NCI-H1417 (cell line): ENCODE measurements around the gene MYO5A.
A peak's percentile ranks its signal among the peaks of the same experiment; 100 is the strongest.

Experiments used
- DNase-seq, 3 experiments: peaks; one replicate each; lab custom pipeline; 2025; lab: John Stamatoyannopoulos, UW

MYO5A gene

DNA sequence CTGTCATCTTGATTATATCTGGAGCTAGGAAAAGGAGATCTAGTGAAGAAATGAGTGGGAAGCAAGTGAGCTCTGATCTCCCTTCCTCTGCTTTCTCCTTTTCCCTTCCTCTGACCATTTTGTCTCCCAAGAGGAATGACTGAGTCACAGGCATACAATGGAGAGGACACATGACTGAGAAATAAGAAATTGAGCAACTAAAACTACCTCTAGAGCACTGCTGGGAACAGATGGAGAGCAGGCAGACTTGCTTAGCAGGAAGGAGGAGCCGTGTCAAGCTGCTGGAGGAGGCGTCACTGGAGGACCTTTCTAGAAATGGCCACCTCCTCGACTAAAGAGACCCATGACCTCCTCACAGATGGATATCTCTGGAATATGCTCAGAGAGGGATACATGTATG lies 166.2 kb downstream of the MYO5A start:
- no peak for DNase-seq

DNA sequence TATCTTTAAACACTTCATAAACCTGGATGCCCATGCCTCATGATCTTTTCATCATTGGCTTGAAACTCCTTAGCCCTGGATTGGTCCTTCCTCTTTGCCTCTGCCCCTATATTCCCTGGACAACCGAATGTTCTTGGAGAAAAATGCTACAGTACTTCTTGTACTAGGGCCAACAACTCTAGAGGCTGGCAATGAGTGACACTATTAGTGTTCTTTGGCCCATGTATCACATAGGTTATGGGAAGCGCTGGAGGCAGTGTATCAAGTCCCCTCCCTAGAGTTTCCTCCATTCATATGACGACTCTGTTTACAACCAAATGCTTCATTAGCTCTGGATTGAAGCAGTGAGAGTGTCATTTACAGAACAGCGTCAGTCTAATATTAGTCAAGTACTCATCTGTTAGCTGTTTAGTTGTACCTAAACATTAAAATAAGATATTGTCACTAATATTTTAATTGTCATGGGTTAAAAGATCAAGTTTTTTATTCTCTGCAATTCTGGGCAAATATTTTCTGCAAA lies 166.6 kb downstream of the MYO5A start:
- DNase-seq, result no peak

DNA sequence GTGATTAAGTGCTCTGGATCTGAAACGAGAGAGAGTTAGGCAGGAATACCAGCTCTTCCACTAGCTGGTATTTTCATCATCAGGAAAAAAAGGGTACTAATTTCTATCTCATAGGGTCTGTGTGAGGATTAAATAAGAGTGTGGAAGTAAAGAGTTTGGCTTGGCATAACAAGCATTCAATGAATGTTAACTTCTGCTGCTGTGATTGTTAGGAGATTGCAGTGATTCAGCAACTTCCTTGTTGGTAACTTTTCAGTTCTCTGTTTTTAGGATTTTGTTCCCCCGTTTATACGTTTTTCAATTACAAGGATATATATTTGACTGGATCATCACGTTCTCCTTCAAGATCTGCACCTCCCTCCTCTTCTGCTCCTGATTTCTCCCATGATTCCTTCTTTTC lies 167.2 kb downstream of the MYO5A start:
- no peak for DNase-seq

DNA sequence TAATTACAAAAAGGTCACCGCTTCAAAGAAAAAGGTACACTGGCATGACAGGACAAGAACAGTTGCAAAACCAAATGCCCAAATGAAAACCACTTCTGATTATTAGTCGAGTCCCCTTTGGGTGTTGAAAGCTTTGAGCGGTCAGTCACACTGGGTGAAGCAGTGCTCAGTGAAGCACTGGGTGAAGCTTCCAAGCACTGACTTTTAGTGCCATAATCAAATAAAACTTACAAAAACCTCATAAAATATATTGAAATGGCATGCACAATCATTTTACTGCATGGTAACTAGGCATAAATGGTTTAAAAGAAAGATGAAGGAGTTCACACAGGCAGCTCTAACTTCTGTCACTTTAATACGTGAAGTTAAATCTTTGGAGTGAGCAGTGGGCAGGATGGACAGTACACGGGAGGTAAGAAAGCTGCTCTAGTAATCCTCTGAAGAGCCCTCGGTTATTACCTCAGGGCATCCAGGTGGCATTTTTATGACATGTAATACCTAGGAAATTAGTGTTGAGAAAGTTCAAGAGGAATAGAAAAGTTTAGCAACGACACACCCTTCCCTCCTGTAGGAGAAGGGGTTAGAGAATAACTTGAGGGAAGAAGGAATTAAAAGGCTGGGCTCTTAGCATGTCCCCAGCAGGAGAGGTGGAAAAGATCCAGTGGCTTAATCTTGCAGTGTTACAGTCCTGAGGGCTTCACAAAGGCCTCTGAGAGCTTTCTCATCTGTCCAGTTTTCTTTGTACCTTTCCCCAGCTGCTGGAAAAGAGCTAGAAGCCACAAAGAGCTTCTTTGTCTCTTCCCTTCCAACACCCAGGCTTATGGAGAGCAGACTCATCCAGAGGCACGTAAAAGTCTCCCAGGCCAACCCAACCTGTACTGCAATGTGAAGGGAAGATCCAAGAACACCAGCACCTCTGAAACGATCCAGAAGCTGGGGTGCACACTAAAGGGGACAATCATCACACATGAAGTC lies 168.2 kb downstream of the MYO5A start:
- no peak for DNase-seq

DNA sequence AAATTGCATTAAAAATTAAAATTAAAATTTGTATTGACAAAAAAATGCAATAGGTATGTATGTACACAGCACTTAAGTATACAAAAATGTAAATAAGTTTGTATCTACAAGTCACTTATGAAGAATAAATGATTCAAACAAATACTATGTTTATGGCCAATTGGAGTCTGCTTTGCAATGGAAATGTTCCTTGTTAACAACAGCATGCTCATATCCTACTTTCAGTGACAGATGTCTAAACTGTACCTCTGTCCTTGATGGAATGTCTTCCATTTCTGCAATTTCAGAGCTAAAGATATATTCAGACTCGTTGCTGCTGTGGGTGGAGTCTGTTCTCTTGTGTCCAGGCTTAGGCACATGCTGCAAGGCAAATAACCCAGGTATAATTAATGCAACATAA lies 169.0 kb downstream of the MYO5A start:
- DNase-seq, result no peak

DNA sequence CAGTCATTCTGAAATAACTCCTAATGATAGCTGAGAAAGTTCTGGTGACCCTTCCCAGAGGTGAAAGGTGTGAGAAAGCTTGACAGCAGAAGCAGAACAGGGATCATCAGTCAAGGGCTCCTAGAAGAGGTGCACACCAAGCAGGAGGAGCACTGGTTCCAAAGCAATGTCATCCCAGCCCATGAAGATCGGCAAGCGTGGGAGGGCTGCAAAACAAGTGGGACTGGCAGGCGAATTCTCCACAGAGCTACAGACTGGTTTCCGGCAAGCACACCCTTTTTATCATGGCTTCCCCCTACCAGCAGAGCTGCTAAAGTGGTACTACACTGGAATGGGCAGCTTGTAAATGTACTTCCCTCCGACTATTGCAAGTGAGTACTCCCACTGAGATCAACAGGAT lies 170.7 kb downstream of the MYO5A start:
- no peak for DNase-seq

DNA sequence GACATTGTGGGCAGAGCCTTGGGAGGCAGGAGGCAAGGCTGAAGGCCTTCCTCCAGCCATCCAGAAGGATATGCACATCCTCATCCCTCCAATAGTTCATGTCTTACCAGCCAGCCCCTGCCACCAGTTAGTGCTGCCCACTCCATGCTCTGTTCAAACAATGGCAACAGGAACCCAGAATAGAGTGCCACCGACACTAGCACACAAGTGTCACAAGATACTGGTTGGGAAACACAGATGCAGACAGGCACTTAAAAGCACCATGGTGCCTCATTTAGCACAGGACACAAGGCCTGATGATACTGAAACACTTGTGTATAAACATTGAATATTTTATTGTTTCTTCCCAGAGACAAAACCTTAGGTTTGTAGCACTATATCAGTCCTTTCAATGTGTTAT lies 176.6 kb downstream of the MYO5A start:
- no peak for DNase-seq

DNA sequence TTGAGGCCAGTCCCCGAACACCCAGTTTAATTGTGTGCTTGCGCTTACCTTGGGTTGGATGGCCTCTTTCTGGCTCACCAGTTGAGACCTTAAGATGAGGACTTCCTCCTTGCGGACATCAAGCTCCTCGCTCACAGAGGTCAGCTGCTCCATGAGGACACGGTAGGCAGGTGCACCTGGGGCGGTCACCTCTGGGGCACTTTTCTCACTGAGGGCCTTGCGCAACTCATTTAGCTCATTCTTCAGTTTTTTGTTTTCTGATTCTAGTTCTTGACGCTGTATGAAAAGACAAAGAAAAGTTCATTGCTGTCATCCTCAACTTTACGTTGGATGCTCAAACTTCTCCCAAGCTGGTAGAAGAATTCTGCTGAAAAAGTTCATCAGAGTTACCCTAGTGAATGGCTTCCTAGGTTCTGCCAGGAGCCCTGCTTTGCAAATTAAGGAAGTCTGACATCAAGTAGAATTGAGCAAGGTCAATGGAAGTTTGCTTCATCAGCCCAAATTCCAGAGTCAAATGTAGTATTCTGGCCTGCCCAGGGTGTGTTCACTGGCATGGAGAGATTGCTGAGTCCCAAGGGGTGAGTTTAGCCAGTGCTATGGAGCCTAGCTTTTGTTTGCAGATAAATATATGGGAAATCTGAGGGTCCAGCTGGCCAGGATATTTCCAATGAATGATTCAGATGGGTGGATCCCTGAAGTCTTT lies 177.3 kb downstream of the MYO5A start:
- DNase-seq, result no peak

DNA sequence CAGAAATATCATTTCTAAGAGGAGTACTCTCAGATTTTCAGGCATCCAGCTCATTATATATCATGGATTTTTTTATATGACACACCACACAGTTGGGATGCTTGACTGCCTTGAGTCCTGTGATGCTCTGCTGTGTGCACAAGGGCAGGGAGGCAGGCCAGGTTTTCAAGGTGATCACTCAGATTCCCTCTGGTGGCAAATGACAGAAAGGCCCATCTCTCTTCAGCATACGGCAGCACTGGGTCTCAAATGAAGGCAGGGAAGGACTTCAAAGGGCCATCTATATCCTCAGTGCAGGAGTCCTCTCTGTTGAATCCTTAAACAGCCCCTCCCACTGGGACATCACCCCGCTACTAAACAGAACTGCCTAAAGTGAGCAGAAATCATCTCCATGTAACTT lies 178.3 kb downstream of the MYO5A start:
- no peak for DNase-seq

DNA sequence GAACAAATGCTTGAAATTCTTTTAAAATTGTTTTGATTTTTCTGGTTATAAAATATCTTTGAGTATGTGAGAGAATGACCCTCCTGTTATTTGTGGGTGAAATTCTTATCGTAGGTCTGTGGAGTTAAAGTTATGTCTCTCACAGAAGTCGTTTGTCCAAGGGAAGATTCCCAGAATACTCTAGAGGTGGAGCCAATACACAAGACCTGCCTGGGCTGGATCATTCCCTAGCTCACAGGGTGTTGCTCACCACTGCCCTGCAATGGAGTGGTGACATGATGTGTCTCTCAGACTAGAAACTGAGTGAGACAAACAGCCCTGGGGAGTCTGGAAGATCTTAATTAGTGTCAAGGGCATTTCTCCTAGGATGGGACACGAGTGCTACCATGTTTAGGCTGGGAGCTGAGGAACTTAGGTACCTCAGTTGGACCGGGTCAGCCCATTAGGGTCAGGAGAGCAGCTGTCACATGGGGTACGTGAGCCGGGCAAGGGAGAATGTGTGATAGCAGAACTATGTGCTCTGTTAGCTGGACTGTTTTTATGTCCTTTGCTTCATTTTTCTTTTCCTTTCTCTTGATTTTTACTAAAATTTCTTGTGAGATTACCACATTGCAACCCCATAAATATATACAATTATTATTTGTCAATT lies 179.5 kb downstream of the MYO5A start:
- no peak for DNase-seq

DNA sequence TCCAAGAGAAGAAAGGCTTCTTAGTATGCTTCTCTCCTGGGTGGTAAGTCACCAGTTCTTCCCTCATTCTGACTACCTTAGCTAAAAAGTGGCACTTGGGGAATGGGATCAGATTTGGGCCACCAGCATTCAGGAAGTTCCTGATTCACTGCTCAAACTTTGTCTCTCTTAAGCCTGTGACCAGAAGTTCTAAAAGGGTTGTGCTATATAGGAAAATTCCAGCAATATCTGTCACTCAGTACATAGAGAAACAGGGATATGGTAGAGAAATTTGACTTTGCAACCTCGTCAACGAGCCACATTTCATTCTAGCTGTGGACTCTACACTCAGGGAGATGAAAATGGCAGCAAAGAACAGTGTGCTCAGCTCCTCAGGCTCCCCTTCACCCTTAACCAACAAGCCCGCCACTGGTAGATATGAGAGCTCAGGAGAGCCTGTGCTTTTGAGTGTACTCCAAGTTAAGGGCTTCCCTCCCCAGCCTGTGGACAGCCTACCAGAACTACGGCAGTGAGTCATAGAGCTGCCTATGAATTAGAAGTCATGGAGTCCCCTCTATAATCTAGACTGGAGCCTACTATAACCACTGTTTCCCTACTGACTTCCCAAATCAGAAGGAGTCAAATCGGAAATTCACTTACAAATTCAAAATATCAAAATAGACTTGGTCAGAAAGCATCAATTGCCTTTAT lies 180.5 kb downstream of the MYO5A start:
- DNase-seq, result no peak

DNA sequence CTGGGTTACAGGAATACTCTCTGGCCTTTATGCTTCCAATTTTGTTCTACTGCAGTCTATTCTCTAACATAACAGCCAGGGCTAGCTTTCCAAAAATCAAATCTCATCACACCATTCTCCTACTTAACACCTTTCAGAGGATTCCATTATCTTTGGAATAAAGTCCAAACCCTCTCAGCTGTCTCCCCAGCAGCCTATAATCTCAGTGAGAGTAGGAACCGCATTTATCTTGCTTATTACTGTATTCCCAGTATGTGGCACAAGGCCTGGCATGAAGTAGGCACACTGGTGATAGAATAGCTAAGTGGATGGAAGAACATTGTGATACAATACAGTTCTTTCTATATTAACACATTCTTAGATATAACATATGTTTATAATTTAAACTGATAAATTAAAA lies 184.1 kb downstream of the MYO5A start:
- no peak for DNase-seq

DNA sequence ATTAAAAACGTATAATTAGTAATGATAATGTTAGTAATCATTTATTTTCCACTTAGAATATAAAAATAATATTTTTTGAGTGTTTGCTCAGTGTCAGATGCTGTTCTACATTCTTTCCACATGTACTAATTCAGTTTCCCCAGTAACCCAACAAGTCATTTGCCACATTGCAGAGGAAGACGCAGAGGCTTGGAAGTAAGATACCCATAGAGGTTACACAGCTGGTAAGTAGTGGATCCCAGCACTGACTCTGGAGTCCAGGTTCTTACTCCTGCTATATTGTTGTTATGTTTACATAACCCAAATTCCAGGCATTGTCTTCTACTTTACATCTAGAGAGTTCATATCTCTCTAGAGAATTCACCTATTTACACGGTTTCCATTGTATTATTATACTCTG lies 184.8 kb downstream of the MYO5A start:
- no peak for DNase-seq

DNA sequence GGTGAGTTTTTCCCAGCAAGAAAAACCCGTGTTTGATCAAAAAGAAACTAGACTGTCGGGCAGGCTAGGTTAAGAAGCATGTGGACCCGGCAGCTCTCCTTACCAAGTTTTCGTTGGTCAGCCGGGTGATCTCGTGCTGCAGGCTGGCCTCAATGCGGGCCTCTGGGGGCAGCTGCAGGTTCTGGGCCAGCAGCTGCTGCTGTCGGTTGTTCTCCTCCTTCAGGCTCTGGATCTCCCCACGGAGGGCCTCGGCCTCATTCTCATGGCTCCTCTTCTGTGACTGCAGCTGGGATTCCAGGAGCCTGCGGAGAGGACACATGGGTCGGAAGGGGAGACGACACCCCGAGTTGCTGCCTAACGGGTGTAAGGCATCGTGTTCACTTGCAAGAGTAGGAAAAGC lies 188.6 kb downstream of the MYO5A start:
- DNase-seq, result no peak

DNA sequence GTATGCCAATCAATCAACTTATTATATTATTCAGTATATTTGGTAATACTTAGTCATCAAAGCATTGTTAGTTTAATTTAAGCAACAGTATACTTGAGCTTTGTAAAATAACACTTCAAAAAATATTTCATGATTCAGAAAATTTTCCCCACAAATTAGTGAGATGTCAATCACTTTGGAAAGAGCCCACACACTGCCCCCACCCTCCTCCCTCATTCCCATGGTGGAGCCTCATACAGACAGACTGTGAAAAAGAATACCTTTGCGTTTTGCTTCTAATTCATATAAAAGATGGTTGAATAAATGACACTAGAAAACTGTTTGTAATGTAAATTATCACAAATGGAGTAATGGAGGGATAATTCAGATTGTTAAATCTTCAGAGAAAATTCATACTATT lies 189.8 kb downstream of the MYO5A start:
- DNase-seq, result no peak

DNA sequence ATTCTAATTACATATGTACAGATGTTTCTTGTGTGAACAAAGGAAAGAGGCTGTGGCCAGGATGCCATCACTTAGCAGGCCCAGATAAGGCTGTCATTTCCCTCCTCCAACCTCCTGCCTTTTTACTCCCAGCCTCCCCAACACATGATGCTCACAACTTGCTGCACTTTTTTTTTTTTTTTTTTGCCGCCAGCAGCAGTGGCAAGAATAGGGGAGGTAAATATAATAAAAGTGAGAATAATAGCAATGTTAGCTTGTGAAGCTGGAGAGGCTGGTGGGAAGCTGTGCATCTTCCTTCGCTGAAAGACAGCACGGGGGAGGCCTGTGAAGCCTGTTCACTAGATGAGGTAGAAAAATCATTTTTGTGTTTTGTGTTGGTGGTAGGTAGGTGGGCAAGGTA lies 190.6 kb downstream of the MYO5A start:
- peak in 1 of 3 experiments; percentile 37 for DNase-seq

DNA sequence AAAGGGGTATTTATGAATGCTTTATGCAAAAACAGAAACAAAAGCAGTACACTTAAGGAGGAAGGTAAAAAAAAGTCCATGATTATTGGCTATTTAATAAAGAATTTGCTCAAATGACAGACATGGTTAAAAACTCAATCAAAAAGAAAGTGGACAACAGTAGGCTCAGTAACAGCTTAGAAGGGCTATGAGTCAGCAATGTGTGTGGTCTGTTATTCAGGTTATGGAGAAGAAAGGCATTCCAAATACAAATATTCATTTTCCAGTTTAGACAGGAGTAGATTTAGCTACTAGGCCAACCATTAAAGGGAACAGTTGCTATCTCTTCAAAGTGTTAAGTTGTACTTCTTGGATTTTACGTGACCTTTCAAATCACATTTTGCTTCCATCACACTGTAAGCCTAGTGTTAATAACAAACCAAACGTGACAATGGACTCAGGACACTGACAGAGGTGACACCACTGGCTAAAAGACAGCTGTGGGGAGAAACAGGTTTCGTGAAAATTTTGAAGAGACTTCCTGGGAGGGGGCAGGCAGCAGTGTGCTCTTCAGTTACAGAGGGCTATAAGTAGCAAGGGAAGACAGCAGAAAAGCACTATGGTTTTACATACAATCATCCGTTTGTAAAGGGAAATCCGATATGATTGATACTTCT lies 191.4 kb downstream of the MYO5A start:
- DNase-seq, result no peak

DNA sequence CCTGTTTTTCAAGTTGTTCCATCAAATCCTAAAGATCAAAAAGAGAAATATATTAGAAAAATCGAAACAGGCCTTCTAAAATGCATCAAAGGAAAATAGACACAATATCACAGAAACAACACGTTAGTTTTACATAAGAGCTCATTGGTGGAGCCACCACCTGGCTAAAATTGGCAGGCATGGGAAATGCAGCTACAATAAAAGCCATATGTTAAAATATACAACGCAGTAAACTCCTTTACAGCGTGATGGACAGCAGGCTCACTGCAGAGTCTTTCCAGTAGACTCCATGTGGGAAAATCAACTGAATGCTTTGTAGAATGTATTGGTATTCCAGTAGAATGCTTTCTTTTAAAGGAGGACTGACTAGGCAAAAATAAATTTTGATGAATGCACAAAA lies 192.2 kb downstream of the MYO5A start:
- peak in 1 of 3 experiments; percentile 1 for DNase-seq

DNA sequence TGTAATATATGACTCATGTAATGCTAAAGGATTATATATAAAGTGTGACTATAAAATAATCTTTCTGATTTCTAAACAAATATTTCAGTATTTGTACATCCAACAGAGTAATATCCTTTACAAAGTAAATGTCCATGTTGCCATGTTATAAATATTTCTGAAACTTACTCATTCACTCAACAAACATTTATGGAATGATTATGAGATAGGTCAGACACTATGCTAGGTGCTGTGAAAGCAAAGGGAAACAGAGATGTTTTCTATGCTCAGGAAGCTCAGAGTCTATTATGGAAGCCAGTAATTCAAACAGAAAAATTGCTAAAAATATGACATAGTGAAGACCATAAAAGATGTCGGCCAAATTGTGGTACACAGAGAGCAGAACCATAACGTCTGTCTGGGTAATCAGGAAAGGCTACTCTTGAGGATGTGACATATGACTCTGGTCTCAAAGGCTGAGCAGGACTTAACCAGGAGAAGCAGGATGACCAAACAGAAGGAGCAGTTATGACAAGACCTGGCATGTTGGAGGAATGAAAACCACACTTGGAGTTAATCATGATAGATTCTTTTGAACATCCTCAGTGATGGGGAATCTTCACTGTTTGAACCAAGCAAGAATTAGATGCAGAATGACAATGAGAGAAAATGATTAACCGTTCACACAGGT lies 194.1 kb downstream of the MYO5A start:
- no peak for DNase-seq

DNA sequence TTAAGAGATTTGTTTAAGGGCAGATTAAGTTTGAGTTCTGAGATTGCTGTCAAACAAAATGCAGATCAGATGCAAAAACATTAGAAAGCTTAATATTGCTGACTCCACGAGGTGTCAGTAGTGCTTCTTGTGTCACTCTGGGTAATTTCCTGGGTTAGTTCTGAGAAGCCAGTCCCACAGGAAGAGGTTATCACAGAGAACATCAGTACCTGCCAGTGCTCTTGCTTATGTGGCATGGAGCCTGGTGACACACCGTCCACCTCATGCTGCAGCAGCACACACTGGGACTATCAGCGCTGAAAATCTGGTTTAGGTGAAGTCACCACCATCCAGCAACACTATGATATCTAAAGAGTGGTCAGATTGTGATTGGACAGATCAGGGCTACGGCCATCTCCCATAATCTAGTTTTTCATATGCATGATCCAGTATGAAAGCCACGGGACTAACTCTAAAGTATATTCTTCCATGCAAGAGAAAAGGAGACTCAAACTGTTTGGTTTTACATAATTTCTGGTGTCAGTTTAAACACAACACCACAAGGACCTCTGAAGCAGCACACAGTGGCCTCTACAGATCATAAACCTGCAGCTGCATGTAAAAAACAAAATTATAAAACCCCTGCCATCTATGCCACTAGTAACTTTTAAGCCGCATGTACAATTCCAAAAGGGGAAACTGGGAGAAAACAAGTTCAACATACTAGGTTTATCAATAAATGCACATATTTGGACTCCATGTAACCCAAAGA lies 197.0 kb downstream of the MYO5A start:
- peak in 1 of 3 experiments; percentile 25 for DNase-seq
